GM21717 (cell line): Measurements from ENCODE around the gene EPS15.
"Not testable (repeated sequence)": the region's sequence is repeated elsewhere in the genome, so short reads cannot be mapped to it uniquely, and the experiment has no call there.

ENCODE experiments used
- ATAC-seq: cut with Tn5 transposase; IDR thresholded peaks from one replicate; pipeline ENCODE4 v1.9.1; 2021; ENCODE audit warnings: mild to moderate bottlenecking, moderate library complexity; ENCODE audit not compliant: unreplicated experiment

Gene EPS15

DNA sequence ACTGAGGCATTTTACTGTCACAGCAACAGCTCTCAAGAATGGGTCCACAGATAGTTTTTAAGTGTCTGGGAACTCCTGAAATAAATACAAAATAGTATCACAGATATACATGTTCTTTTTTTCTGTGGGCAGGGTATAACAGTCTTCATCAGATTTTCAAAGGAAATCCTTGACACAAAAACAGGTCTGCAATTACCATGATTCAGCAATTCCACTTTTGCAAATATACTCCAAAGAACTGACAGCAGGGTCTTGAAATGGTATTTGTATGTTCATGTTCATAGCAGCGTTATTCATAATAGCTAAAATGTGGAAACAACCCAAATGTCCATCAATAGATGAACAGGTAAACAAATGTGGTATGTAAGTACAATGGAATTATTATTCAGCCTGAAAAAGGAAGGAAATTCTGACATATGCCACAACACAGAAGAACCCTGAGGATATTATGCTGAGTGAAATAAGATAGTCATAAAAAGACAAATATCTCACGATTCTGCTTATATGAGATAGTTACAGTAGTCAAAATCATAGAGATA, 85.0 kb downstream of the EPS15 start:
- ATAC-seq = no peak

DNA sequence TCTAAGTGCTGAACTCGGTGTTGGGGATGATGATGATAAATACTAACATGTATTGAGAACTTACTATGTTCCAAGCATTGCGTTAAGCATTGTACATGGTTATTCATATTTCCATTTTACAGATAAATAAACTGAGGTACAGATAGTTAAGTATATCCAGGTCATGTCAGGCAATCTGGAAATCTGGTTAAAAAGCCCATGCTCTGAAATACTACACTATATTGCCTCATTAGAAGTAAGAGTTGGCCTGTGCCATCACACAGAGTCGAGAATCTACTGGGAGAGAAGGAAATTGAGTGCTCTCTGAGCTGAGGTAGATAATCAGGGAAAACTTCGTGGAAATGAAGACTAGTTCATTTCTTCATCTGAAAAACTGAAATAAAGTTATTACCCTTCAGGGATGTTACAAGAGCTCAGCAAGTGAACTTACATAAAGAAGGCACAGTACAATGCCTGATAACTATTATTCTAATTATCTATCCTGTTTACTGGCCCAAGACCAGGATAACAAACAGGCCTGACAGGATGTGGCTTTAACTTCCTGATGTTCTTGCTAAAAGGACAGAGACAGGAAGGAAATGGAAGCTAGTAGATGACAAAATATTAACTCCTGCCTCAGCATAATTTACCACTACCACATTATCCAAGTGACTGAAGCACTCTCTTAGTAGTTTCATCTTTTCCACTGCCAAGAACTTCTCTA, 85.6 kb downstream of the EPS15 start:
- ATAC-seq = no peak

DNA sequence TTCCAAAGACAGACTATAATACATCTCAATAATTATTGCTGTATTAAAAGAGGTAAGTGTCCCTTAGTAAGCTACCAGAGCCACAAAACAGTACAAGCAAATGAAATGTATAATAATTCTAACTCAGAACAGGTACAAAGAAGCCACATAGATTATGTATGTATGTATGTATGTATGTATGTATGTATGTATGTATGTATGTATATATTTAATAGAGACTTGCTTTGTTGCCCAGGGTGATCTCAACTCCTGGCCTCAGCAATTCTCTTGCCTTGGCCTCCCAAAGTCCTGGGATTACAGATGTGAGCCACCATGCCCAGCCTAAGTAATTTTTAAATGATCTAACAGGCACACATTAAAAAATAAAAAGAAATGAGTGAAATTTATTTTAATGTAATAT, 86.9 kb downstream of the EPS15 start:
- ATAC-seq = no peak

- no peak for ATAC-seq
These were observed 91.6 kb downstream of the EPS15 start for GRCh38 chr1:51427438-51427837.

GRCh38 chr1:51425955-51426354, 93.1 kb downstream of the EPS15 start:
- no peak for ATAC-seq

- no peak for ATAC-seq
These were observed 93.8 kb downstream of the EPS15 start for GRCh38 chr1:51425273-51425672.

GRCh38 chr1:51423073-51423821, 95.8 kb downstream of the EPS15 start:
- no peak for ATAC-seq

DNA sequence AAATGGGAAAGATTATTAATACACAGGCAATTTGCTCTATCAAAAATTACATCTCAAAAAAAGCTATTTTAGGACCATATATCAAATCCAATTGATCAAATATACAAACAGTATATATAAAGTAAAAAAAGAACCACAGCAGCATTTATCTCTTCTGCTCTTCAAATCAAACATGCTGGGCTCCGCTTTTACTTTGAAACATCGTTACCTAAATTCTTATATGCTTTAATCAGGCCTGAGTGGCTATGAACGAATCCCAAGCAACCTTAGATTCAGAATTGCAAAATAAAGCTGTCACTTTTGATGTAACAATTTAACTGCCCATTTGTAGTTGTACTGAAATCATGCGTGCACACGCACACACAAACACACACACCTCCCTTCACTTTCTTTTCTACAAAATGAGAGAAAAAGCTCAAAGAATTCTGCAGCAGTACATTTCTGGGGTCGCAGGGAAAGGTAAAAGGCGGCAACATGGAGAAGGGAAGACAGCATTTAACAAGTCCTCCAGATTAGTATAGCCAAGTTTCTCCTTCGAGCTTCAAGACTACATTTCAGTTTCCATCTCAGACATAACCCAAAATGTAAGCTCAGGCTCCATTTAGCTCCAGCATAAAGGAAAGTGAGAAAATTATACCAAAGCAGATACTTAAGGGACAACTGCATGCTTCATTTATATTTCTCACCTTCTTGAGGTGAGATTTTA, 96.5 kb downstream of the EPS15 start:
- no peak for ATAC-seq

DNA sequence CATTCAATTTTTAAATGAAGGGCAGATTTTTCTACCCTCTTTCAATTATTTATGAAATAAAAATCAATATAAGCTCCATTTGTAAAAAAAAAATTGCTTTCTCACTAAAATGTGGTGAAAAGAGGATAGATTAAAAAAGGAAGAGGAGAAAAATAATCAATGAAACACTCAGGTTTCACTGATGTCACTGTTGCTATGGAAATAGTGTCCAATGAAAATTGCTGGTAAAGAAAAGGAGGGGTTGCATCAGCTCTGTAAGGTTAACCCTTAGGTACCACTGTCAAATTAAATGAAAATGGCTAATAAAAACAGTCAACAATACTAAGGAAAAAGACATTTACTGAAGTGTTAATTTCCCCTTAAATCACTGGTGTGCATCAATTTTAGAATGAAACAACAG, 97.1 kb downstream of the EPS15 start:
- ATAC-seq = no peak

DNA sequence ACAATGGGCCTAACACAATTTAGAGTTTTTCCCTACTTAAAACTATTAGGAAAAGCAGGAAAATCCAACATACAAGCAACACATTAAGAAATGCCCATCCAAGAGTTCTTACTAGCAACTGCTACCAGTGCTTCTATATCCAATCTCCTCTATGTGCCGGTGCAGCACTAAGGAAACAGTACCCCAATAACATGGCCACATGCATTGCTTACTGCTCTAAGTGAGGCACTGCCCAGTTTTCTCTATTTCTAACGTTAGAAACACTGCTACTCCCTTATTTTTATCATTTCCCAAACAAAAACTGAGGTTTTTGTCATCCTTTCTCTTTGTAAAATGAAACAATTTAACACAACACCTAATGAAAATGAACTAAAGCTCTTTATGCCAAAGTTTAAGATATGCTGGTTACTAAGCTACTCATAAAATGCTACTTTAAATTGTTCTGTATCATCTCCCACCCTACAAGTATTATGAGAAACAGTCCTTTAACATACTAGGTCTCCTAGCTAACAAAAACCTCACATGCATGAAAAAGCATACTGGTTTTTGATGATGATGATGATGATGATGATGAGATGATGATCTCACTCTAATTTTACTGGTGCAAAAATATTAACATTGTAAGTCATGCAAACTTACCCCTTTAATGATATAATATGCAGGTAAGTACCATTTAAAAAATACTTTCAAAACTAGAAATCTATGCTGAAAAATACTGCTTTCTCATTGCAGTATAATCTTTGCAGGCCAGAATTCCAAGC, 98.0 kb downstream of the EPS15 start:
- no peak for ATAC-seq

GRCh38 chr1:51418384-51418959, 100.6 kb downstream of the EPS15 start:
- ATAC-seq = no peak

- ATAC-seq = no peak
These were observed 101.3 kb downstream of the EPS15 start for GRCh38 chr1:51417496-51418383.

- no peak for ATAC-seq
These were observed 102.2 kb downstream of the EPS15 start for GRCh38 chr1:51416910-51417309.

- ATAC-seq = no peak
These were observed 103.1 kb downstream of the EPS15 start for GRCh38 chr1:51415963-51416362.

- ATAC-seq = no peak
These were observed 104.3 kb downstream of the EPS15 start for GRCh38 chr1:51414811-51415210.

DNA sequence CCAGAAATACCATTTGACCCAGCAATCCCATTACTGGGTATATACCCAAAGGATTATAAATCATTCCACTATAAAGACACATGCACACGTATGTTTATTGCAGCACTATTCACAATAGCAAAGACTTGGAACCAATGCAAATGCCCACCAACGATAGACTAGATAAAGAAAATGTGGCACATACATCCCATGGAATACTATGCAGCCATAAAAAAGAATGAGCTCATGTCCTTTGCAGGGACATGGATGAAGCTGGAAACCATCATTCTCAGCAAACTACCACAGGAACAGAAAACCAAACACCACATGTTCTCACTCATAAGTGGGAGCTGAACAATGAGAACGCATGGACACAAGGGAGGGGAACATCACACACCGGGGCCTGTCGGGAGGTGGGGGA, 107.2 kb downstream of the EPS15 start:
- not testable (repeated sequence) for ATAC-seq

GRCh38 chr1:51410568-51411460, 108.3 kb downstream of the EPS15 start:
- ATAC-seq = no peak

DNA sequence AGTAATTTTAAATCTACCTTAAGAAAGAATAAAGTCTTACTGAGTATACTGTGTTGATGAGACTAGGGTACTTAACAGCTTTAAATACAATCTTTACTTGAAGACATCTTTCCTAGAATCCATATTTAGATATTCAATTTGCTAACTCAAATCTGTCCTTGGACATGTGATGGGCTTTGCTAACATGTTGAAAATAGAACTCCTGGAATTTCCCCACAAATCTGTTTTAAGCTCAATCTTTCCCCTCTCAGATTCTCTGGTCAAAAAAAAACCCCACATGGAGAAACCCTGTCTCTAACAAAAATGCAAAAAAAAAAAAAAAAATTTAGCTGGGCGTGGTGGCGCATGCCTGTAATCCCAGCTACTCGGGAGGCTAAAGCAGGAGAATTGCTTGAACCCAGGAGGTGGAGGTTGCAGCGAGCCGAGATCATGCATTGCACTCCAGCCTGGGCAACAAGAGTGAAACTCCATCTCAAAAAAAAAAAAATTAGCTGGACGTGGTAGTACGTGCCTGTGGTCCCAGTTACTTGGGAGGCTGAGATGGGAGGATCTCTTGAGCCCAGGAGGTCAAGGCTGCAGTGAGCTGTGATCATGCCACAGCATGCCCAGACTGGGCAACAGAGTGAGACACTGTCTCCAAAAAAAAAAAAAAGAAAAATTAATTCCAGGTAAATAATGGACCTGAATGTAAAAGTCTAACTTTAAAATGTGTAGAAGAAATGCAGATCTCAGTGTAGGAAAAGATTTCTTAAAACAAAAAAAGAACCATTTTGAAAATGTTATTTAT, 109.1 kb downstream of the EPS15 start:
- ATAC-seq = not testable (repeated sequence)
